SH-SY5Y (cell line): ENCODE results near the gene TANC1.

ENCODE experiments used
- GATA2 ChIP-seq: IDR thresholded peaks from 2 replicates; pipeline ENCODE4 v1.6.1; 2011; ENCODE audit warnings: mild to moderate bottlenecking, low read depth, low read length
- GATA3 ChIP-seq: IDR thresholded peaks from 2 replicates; pipeline ENCODE4 v1.6.1; 2011; ENCODE audit warnings: low read depth, mild to moderate bottlenecking, low read length, moderate library complexity

DNA sequence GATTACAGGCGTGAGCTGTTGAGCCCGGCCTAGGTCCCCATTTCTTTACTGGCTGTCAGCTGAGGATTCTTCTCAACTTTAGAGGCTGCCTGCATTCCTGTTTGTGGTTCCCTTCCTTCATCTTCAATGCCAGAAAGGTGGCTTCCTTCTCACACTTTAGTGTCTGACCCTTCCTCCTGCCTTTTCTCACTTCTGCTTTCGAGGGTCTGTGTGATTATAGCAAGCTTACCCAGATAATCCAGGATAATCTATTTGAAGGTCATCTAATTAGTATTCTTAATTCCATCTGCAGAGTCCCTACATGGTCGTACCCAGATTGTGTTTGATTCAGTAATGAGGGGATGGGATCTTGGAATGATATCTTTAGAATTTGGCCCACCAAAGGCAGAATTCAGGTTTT, 157.4 kb downstream of the TANC1 start:
- no peak for TF ChIP-seq GATA2
- TF ChIP-seq GATA3 = no peak
